GM23338 (cell line): ENCODE measurements around the gene FBXO41.

Experiments
- CREB1 ChIP-seq: fragments of 250-450 bp; sonication (Bioruptor Pico); IDR thresholded peaks from 2 replicates; pipeline ENCODE4 v1.5.0; 2020; ENCODE audit warnings: low read depth, mild to moderate bottlenecking, moderate library complexity
- EZH2 ChIP-seq: fragments of 200-600 bp; sonication (generic); IDR thresholded peaks from one replicate; pipeline ENCODE4 v1.8.0; 2017; ENCODE audit warnings: antibody characterized with exemption, mild to moderate bottlenecking, low read depth; ENCODE audit not compliant: unreplicated experiment
- NANOG ChIP-seq: IDR thresholded peaks from 2 replicates; pipeline ENCODE4 v1.6.1; 2016; ENCODE audit warnings: antibody characterized with exemption, borderline replicate concordance
- POLR2AphosphoS5 ChIP-seq: IDR thresholded peaks from 2 replicates; pipeline ENCODE4 v1.6.1; 2016; ENCODE audit warnings: antibody characterized with exemption, low read depth
- TF ChIP-seq, protein P1 (sequence below), 2 experiments: fragments of 200-600 bp in 1 of 2; sonication (generic) in 1 of 2; conservative IDR thresholded peaks; 2 replicates each; pipeline versions ENCODE4 v1.5.1 to v1.6.1; 2016 to 2017; ENCODE audit warnings: antibody characterized with exemption in 2 of 2, low read depth in 2 of 2, mild to moderate bottlenecking in 2 of 2, moderate library complexity in 1 of 2
- TF ChIP-seq, protein P2 (sequence below): IDR thresholded peaks from 2 replicates; pipeline ENCODE4 v1.6.1; 2016; ENCODE audit warnings: antibody characterized with exemption

DNA sequence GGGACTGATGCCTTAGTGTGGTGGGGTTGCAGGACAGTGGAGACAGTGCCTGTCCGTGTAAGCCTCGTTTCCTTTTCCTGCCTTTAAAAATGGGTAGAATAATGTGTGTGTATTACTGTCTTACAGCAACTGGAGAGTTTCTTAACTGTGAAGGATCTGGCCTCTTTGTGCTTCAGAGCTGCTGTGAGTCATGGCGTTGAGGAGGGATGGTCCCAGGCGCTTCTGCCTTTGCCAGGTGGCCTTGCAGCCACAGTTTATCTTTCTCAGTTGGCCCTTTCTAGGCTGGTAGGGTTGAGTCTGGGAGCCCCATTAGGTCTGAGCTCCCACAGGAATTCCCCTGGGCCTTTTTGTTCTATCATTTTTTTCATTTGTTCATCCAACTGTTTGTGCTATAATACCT lies 60.5 kb downstream of the FBXO41 start:
- TF ChIP-seq, protein P1, sequence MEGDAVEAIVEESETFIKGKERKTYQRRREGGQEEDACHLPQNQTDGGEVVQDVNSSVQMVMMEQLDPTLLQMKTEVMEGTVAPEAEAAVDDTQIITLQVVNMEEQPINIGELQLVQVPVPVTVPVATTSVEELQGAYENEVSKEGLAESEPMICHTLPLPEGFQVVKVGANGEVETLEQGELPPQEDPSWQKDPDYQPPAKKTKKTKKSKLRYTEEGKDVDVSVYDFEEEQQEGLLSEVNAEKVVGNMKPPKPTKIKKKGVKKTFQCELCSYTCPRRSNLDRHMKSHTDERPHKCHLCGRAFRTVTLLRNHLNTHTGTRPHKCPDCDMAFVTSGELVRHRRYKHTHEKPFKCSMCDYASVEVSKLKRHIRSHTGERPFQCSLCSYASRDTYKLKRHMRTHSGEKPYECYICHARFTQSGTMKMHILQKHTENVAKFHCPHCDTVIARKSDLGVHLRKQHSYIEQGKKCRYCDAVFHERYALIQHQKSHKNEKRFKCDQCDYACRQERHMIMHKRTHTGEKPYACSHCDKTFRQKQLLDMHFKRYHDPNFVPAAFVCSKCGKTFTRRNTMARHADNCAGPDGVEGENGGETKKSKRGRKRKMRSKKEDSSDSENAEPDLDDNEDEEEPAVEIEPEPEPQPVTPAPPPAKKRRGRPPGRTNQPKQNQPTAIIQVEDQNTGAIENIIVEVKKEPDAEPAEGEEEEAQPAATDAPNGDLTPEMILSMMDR (conservative IDR thresholded peaks at IDR 0.05; ENCODE audit: low read depth in 2 of 2), result no peak
- no peak for TF ChIP-seq POLR2AphosphoS5
- no peak for TF ChIP-seq EZH2
- TF ChIP-seq CREB1 (CRISPR knock-in tag), result no peak
- no peak for TF ChIP-seq NANOG
- TF ChIP-seq, protein P2, sequence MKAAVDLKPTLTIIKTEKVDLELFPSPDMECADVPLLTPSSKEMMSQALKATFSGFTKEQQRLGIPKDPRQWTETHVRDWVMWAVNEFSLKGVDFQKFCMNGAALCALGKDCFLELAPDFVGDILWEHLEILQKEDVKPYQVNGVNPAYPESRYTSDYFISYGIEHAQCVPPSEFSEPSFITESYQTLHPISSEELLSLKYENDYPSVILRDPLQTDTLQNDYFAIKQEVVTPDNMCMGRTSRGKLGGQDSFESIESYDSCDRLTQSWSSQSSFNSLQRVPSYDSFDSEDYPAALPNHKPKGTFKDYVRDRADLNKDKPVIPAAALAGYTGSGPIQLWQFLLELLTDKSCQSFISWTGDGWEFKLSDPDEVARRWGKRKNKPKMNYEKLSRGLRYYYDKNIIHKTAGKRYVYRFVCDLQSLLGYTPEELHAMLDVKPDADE, result no peak
